Activated CD4-positive, alpha-beta T cell treated with anti-CD3 and anti-CD28 coated beads, Interleukin-10, Interleukin-2, amounts not matched to agents 100 ng/mL and 50 ng/mL, durations not matched to agents 16 hours and 8 hours (primary cell): ENCODE data around the gene TEX13C.
"Not testable (repeated sequence)": the region's sequence is repeated elsewhere in the genome, so short reads cannot be mapped to it uniquely, and the experiment has no call there.

ENCODE experiments used
- DNase-seq: peaks from one replicate; pipeline ENCODE4 v3.0.0-alpha.2; 2020

Gene TEX13C

GRCh38 chrX:125319646-125320521 lies at the start of gene TEX13C:
TSS of gene TEX13C (plus strand) at chrX:125319871. CDS start at chrX:125320120, 249 bp downstream.
- no peak for DNase-seq

DNA sequence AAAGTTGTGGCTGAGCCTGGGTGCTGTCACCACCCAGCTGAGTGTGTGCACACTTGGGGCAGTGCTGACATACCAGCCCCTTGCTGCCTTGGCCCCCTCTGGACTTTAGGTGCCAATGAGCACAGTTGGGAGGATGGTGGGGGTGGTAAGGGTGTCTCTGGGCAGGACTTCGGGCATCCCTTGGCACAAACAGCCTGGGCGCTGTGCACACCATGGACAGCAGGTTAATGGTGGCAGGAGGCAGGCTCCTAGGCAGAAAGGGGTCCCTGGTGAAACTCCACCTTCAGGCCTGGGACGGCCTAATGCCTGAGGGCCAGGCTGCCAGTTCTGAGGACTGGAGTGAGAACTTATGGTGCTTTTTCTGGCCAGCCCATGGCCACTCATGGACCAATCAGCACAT lies 32.4 kb upstream of the TEX13C start:
- DNase-seq = no peak

- DNase-seq = no peak
These were observed 31.3 kb upstream of the TEX13C start for GRCh38 chrX:125288343-125288742.

GRCh38 chrX:125289209-125289608 lies 30.5 kb upstream of the TEX13C start:
- DNase-seq = no peak

- DNase-seq = no peak
These were observed 29.8 kb upstream of the TEX13C start for GRCh38 chrX:125289920-125290319.

DNA sequence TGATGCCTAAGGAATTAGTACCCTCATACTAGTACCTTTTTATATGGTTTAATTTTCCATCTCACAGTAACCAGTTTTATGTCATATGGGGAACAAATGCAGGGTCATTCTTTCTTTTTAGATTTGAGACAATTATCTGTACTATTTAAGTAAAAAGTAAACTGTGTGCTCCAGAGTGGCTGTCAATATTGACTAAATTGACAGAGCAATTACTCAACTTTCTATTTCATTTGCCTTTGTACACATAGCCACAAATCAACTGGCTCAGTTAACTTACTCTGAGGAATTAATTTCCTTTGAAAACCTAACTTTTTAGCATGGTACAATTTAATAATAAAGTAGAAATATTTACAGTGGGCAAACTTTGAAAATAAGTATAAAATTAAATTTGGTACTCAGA lies 28.5 kb upstream of the TEX13C start:
- no peak for DNase-seq

DNA sequence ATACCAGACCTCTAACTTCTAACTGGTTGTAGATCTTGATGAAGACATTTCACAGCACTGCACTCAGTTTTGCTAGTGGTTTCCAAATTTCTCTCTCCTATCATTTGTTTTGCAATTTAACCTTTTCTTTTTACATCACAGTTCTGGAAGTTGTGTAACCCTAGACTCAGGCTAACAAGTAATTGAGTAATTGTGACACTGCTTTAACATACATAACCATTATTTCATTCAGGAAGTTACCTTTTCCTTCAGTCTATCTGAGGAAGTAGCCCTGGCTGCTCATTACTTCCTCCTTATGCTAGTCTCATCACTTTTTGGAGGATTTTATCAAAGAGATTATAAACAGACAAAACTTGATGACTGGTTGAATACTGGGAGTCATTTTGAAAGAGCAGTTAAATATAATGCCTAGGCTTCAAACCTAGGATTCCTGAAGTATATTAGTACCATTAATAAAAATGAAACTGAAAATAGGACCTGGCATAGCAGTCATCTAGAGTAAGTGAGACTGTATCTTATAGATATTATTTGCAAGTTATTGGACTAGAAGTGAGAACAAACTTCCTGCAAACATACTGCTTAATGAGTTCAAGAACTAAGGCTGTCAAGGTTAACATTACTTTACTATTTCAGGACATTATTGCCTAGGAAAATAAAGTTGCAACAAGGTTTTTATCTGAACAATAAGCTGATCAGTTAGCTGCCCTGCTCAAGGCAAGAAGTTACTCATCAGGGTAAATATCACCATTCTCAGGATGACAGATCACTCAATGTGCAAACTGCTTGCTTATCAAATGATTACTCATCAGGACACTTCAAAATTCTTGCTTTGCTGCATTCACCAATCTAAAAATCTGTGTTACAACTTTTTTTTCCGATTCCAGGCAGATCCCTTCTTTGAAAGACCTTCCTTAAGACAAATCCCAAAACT lies 25.6 kb upstream of the TEX13C start:
- peak; percentile 88 for DNase-seq

GRCh38 chrX:125295337-125295736 lies 24.3 kb upstream of the TEX13C start:
- peak; percentile 89 for DNase-seq

DNA sequence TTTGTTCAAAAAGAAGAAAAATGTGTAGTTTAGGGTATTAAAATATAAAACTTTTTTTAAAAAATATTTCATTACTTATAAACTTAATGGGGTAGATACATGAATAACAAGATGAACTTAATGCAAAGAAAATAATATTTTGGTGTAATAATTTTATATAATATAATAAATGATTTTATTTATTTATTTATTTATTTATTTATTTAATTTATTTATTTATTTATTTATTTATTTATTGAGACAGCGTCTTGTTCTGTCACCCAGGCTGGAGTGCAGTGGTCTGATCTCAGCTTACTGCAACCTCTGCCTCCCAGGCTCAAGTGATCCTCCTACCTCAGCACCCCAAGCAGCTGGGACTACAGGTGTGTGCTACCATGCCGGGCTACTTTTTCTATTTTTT lies 20.8 kb upstream of the TEX13C start:
- DNase-seq = no peak

GRCh38 chrX:125306335-125306866 lies 13.3 kb upstream of the TEX13C start:
- DNase-seq = no peak

- no peak for DNase-seq
These were observed 11.0 kb upstream of the TEX13C start for GRCh38 chrX:125308653-125309052.

DNA sequence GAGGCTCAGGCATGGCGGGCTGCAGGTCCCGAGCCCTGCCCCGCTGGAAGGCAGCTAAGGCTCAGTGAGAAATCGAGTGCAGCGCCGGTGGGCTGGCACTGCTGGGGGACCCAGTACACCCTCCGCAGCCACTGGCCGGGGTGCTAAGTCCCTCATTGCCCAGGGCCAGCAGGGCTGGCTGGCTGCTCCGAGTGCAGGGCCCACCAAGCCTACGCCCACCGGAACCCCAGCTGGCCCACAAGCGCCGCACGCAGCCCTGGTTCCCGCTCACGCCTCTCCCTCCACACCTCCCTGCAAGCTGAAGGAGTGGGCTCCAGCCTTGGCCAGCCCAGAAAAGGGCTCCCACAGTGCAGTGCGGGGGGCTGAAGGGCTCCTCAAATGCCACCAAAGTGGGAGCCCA lies 505 bp upstream of the TEX13C start:
- DNase-seq = not testable (repeated sequence)

GRCh38 chrX:125322431-125322830 lies 2.8 kb downstream of the TEX13C start:
- no peak for DNase-seq

- no peak for DNase-seq
These were observed 6.9 kb downstream of the TEX13C start for GRCh38 chrX:125326599-125326998.

GRCh38 chrX:125327891-125328290 lies 8.2 kb downstream of the TEX13C start:
- DNase-seq = no peak

GRCh38 chrX:125333583-125333982 lies 13.9 kb downstream of the TEX13C start:
- no peak for DNase-seq

- no peak for DNase-seq
These were observed 20.8 kb downstream of the TEX13C start for GRCh38 chrX:125340490-125340889.

- DNase-seq = no peak
These were observed 54.5 kb downstream of the TEX13C start for GRCh38 chrX:125374169-125374568.
